GM19099 (cell line): ENCODE results near the gene BRS3.

Experiments used
- POLR2A ChIP-seq: IDR thresholded peaks from 3 replicates; pipeline ENCODE4 v1.6.1; 2011; ENCODE audit warnings: low read depth; ENCODE audit not compliant: insufficient read length; ENCODE audit errors: extremely low read depth

The BRS3 gene

GRCh38 chrX:136538811-136539210, 51.1 kb downstream of the BRS3 start:
- TF ChIP-seq POLR2A: no peak

- TF ChIP-seq POLR2A: no peak
These were observed 52.5 kb downstream of the BRS3 start for GRCh38 chrX:136540226-136540625.

GRCh38 chrX:136541294-136541693, 53.5 kb downstream of the BRS3 start:
- TF ChIP-seq POLR2A: no peak

- TF ChIP-seq POLR2A: no peak
These were observed 54.5 kb downstream of the BRS3 start for GRCh38 chrX:136542281-136542680.
